ENCODE data around the gene FN1. TPM values are rescaled to one million over a fixed set of nuclear protein-coding genes. Genes with fewer than 3 reads are reported as not detected.

The FN1 gene
- total RNA-seq, result 154 TPM
- long read RNA-seq, full-length matches to known transcripts, result 44 of 101 reads
- long read RNA-seq, partial matches to known transcripts, result 38 of 101 reads
- long read RNA-seq, other reads (novel, unspliced or antisense), result 19 of 101 reads

DNA sequence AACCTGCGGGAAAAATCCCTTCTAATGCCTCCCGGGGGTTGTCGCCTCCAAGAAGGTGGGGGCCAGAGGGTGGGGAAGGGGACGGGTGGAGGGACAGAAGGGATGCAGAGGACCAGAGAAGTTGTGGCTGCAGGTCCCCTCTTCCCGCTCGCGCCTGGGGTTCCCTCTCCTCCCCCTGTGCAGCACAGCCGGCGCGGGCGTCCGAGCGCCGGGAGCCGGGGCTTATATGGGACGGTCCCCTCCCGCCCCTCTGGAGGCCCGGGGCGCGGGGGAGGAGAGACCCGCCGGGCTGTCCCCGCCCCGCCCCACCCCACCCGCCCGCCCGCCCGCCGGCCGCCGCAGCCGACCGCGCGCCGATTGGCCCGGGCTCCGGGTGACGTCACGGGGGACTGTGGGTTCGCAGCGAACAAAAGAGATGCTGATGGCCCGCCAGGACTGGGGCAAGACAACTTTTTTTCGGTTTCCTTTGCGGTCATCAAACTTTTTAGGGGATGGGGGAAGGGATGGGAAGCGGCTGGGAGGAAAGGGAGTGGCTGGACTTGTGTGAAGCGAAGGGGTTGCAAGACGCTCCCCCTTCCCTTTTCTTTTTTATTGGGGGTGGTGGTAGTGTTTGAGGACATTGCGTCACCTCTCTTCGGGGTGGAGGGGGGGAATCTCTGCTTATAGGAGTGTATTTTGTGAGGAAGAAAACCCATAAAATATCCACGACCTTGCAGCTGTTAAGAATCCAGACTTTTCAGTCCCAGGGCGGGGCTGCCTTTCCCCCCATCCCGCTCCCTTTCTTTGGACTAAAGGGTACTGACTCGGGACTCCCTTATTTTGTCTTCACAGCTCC is at the start of gene FN1:
FN1 (minus strand) TSS at position 199 of the 835 bp plus-strand sequence. CDS start 266 bp downstream, outside the sequence.
- Histone ChIP-seq H3K27me3 (ENCODE audit: low read depth) (peaks cover 26% of the 10 kb centered on the region), H3K36me3 (peaks cover 7% of the 10 kb centered on the region), H3K27ac (replicated peaks) (peak within 1 kb of the TSS; percentile 91), H3K9me3 (replicated peaks) (no peaks in the 10 kb centered on the region), H3K4me3 (peak within 1 kb of the TSS; percentile 77), H3K4me1 (peaks cover 33% of the 10 kb centered on the region)
- TF ChIP-seq, protein P1, sequence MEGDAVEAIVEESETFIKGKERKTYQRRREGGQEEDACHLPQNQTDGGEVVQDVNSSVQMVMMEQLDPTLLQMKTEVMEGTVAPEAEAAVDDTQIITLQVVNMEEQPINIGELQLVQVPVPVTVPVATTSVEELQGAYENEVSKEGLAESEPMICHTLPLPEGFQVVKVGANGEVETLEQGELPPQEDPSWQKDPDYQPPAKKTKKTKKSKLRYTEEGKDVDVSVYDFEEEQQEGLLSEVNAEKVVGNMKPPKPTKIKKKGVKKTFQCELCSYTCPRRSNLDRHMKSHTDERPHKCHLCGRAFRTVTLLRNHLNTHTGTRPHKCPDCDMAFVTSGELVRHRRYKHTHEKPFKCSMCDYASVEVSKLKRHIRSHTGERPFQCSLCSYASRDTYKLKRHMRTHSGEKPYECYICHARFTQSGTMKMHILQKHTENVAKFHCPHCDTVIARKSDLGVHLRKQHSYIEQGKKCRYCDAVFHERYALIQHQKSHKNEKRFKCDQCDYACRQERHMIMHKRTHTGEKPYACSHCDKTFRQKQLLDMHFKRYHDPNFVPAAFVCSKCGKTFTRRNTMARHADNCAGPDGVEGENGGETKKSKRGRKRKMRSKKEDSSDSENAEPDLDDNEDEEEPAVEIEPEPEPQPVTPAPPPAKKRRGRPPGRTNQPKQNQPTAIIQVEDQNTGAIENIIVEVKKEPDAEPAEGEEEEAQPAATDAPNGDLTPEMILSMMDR (IDR thresholded peaks at IDR 0.05; ENCODE audit: borderline replicate concordance), result no peak
- intact Hi-C loops (cut with micrococcal nuclease), result no loop called here
- DNase-seq, result peak; percentile 93

- H3K27ac ChIP-seq (replicated peaks), result no peak overlapping the region
- peaks cover 3% of the 10 kb centered on the region for H3K9me3 ChIP-seq (replicated peaks)
- no peaks in the 10 kb centered on the region for H3K27me3 ChIP-seq (ENCODE audit: low read depth)
- H3K4me1 ChIP-seq, result no peaks in the 10 kb centered on the region
- H3K4me3 ChIP-seq, result no peak overlapping the region
- intact Hi-C loops (cut with micrococcal nuclease), result no loop called here
- no peaks in the 10 kb centered on the region for H3K36me3 ChIP-seq
- DNase-seq, result no peak
- TF ChIP-seq, protein P1 (IDR thresholded peaks at IDR 0.05; ENCODE audit: borderline replicate concordance), result no peak
These were observed 49.2 kb upstream of the FN1 start for GRCh38 chr2:215485032-215485431.

DNA sequence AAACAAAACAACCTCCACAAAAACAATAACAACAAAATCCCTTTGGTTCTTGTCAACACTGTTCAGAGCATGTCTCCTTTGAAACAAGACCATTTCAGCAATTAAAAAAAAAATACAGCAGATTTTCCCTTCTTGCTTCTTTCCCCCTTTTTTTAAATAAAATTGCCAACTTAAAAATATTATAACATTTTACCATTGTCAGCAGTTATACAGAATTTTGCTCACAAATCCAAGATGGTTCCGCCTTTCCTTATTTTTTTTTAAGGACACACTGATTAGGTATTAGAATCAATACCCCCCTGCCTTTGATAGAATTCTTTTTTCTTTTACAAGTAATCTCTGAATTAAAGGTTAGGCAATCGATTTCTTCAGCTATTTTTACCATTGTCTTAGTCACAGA is 48.7 kb upstream of the FN1 start:
- intact Hi-C loops (cut with micrococcal nuclease), result no loop called here
- Histone ChIP-seq H3K4me3 (no peak overlapping the region), H3K27me3 (ENCODE audit: low read depth) (no peaks in the 10 kb centered on the region), H3K4me1 (no peaks in the 10 kb centered on the region), H3K36me3 (no peaks in the 10 kb centered on the region), H3K9me3 (replicated peaks) (peaks cover 3% of the 10 kb centered on the region), H3K27ac (replicated peaks) (no peak overlapping the region)
- TF ChIP-seq, protein P1 (IDR thresholded peaks at IDR 0.05; ENCODE audit: borderline replicate concordance), result no peak
- DNase-seq, result no peak

- Histone ChIP-seq H3K4me1 (no peaks in the 10 kb centered on the region), H3K36me3 (no peaks in the 10 kb centered on the region), H3K9me3 (replicated peaks) (peaks cover 3% of the 10 kb centered on the region), H3K27me3 (ENCODE audit: low read depth) (no peaks in the 10 kb centered on the region), H3K27ac (replicated peaks) (no peak overlapping the region), H3K4me3 (no peak overlapping the region)
- intact Hi-C loops (cut with micrococcal nuclease), result no loop called here
- TF ChIP-seq, protein P1 (IDR thresholded peaks at IDR 0.05; ENCODE audit: borderline replicate concordance), result no peak
- DNase-seq, result no peak
These were observed 47.6 kb upstream of the FN1 start for GRCh38 chr2:215483431-215483830.

DNA sequence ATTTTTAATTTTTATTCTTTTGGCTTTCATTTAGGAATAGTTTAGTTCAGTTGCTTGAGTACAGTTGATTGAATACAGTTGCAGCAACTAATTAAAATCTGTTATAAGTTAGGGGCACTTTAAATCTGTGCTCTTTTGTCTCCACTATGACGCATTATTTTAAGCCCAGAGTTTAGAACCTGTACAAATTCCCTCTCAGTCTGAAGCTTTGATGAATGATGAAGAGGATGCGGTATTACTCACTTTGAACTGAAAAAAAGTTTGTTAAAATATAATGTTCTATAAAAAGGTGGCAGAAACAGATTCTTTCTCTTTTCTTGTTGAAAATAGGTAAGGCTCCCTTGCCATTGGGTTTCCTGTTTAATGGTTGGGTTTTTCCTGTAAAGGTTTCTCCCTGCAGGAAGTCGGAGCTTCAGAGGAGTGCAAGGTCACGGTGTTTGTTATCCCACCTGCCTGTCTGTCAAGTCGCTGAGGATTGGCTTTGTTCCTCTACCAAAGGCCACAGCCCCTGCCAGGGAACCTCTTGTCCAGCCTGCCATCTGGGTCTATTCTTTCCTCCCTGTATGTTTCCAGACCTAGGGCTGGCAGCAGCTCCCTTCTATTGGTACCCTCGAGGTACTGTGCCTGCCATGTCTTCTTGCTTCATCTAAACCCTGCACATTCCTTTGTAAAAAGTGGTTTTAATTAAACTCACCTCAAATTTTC is 43.8 kb upstream of the FN1 start:
- no peak overlapping the region for H3K4me3 ChIP-seq
- H3K9me3 ChIP-seq (replicated peaks), result no peaks in the 10 kb centered on the region
- no peaks in the 10 kb centered on the region for H3K36me3 ChIP-seq
- no peaks in the 10 kb centered on the region for H3K4me1 ChIP-seq
- intact Hi-C loops (cut with micrococcal nuclease), result no loop called here
- DNase-seq, result no peak
- TF ChIP-seq, protein P1 (IDR thresholded peaks at IDR 0.05; ENCODE audit: borderline replicate concordance), result no peak
- H3K27me3 ChIP-seq (ENCODE audit: low read depth), result no peaks in the 10 kb centered on the region
- H3K27ac ChIP-seq (replicated peaks), result no peak overlapping the region
